Measurements from ENCODE around the gene TATDN2.
"Not testable (repeated sequence)": the region's sequence is repeated elsewhere in the genome, so short reads cannot be mapped to it uniquely, and the experiment has no call there.

Gene TATDN2

DNA sequence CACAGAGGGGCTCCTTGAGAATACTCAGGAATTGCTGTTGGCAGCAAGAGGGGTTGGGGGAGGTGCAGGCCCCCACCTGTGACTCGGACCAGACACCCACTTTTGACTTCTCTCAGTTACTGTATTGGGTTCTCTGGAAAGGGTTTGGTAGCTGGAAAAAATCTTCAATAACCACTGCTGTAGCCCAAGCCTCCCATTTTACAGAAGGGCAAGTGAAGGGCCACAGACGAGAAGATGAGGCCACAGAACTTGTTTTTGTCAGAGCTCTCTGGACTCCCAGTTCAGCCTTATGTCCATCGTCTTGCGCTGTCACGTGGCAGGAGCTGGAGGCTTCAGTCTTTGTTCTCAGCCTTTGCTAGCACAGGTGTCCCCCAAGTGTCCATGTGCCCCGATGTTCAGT is 12.7 kb upstream of the TATDN2 start:
- in situ Hi-C loops (cut with MboI; ENCODE audit: low sequenced_read_pairs) = no loop called here

DNA sequence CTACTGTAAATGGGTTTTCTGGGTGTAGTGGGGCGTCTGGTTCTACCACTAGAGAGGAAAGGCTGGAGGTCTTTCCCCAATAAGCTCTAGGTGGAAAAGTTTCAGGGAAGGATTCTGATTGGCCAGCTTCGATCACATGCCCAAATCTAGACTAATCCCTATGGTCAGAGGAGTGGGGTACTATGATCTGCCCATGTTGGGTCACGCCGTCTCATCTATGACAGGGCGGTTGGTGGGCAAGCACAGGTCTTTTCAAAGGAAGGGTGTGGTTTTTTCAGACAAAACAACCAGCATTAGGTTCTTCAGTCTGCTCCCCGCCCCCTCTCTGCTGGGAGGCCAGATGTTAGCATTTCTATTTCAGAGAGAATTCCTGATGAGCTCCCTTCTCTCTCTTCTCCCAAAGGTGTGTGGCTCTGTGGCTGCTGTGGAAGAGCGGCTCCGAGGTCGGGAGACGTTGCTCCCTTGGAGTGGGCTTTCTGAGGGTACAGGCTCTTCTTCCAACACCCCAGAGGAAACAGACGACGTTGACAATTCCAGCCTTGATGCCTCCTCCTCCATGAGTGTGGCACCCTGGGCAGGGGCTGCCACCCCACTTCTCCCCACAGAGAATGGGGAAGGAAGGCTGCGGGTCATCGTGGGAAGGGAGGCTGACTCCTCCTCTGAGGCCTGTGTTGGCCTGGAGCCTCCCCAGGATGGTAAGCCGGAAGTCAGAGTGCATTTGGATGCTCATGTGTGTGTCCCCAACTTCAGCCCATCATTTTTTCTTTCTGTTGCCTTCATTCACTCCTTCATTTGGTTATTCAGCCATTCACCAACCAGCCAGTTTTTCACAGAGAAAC is 9.7 kb upstream of the TATDN2 start:
- in situ Hi-C loops (cut with MboI; ENCODE audit: low sequenced_read_pairs) = no loop called here

DNA sequence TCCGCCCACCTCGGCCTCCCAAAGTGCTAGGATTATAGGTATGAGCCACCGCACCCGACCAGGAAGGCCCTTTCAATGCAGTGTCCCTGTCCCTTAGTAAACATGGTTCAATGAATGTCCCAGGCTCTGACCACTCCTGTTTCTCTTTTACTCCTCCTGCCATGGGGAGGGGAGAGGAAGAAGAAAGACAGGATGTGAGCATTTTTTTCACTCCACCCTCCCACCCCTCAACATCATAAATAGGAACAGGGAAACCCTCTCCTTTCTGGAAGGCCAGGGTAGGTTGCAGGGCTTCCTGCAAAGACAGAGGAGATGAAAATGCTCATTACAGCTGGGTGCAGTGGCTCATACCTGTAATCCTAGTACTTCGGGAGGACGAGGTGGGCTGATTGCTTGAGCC is 7.5 kb upstream of the TATDN2 start:
- in situ Hi-C loops (cut with MboI; ENCODE audit: low sequenced_read_pairs) = no loop called here

DNA sequence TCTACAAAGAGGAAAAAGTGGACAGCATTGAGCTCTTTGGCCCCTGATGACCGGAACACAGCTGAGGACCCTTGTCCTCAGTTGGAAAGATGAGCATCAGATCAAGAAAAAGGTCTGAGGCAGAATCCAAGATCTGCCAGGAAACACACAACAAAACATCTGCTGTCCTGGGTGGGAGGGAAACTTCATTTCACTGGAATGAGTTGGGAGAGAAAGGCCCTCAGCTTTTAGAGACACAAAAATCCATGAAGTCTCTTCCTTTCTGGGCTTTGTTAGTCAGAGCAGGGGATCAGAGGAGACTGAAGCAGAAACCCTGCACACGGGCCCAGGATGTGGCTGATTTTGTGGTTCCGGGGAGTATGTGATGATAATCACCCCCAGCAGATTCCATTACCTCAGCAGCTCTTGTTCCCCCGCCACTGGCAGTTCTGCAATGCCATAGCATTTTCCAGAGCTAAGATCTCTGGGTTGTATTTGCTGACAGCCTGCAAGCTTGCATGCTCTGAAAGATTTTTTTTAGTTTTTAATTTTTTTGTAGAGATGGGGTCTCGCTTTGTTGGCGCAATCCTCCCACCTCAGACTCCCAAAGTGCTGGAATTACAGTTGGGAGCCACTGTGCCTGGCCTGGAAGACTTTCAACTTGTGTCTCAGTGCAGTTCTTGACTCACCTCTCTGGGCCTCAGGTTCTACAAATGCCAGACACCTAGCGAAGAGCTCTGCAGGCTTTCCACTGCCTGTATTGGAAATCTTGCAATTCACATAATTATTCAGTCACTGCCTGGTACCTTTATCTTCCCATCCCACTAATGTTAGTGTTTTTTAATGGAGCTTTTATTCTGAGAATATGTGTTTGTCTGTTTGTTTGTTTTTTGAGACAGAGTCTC is 5.8 kb upstream of the TATDN2 start:
- in situ Hi-C loops (cut with MboI; ENCODE audit: low sequenced_read_pairs) = no loop called here

DNA sequence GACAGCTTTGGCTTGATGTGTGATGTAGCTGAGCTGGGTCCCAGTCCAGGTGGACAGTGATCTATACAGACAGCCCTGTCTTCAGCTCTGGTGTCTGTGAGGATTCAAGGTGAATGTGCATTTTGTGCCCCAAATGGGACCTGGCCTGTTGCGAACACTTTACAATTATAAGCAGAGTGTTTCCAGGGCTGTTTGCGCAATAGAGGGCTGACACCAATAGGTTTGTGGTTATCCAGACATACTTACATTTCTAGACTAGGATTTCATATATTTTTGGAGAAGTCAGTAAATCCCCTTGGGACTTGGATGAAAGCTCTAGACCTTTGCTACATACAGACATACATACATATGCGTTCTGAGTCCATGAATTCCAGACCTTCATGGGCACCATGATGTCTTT is 4.2 kb upstream of the TATDN2 start:
- in situ Hi-C loops (cut with MboI; ENCODE audit: low sequenced_read_pairs) = no loop called here

DNA sequence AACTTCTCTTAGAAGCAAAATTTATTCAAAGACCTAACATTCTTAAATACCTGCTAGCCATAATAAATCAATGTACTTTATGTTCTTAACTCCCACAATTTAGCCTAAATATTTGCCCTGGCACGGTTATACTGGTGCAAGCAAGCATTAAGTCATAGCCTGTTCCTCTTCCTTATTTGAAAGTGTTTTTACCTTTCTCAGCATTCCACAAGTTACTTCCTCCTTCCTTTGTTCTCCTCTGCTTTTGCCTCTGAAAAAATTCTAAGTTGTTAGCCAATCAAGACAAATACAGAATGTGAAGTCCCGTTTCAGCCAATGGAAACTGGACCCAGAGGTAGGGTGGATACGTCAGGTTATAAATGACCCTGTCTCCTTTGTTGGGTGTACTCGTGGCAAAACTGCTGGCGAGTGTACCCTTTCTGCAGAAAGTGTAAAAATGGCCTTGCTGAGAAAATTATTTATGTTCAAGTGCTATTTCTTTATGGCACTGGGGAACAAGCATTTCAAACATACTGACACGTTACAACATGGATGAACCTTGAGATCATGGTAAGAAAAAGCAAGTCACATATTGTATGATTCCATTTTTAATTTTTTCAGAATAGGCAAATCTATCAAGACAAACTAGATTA is 3.1 kb upstream of the TATDN2 start:
- in situ Hi-C loops (cut with MboI; ENCODE audit: low sequenced_read_pairs) = no loop called here

DNA sequence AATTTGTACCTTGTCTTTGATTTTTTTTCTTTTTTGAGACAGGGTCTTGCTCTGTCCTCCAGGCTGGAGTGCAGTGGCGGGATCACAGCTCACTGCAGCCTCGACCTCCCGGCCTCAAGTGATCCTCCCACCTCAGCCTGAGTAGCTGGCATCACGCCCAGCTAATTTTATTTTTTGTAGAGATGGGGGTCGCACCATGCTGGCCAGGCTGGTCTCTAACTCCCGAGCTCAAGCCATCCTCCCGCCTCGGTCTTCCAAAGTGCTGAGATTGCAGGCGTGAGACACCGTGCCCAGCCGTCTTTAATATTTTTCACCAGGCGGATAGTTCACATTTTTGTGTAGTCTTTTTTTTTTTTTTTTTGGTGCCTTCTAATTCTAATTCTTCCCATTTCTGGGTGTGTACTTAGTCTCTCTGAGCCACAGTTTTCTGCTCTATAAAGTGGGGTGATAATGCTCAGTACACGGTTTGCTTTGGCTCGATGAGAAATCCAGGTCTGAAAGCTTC is 528 bp upstream of the TATDN2 start:
- in situ Hi-C loops (cut with MboI; ENCODE audit: low sequenced_read_pairs) = no loop called here

DNA sequence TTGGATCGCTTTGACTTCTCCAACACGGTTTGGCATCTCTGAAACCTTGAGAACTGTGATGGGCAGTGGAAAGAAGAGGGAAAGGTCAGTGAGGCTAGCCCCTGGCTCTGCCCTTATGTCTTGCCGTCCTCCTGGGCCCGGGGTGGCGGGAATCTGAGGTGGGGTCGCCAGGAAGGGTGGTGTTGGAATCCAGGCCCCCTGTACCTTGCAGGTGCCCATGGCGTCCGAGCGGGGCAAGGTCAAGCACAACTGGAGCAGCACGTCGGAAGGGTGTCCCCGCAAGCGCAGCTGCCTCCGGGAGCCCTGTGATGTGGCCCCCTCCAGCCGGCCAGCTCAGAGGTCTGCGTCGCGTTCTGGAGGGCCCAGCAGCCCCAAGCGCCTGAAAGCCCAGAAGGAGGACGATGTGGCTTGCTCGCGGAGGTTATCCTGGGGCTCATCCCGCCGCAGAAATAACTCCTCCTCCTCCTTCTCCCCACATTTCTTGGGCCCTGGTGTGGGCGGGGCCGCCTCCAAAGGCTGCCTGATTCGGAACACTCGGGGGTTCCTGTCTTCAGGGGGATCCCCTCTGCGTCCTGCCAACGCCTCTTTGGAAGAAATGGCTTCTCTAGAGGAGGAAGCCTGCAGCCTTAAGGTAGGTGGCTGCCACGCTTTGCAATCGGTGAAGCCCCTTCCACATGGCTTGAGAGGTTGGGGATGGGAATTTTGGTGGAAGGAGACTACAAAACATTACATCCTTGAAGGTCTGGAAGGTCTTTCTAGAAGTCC is 907 bp downstream of the TATDN2 start:
- in situ Hi-C loops (cut with MboI; ENCODE audit: low sequenced_read_pairs) = no loop called here

DNA sequence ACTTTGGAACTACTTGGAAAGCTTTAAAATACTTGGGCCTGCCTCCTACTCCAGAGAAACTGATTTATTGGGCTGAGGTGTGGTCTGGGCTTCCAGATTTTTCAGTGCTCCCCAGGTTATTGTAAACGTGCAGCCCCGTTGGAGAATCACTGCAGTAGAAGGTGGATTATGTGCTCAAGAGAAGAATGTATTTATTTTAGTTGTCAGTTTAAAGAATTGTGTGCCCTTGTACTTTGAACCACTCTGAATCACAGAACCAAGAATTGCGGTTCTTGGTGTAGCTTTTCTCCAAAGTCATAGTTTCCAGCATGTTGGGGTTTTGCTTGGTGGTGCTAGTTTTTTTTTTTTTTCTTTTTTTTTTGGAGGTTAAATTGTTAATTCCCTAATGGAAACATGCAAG is 1.6 kb downstream of the TATDN2 start:
- in situ Hi-C loops (cut with MboI; ENCODE audit: low sequenced_read_pairs) = no loop called here

DNA sequence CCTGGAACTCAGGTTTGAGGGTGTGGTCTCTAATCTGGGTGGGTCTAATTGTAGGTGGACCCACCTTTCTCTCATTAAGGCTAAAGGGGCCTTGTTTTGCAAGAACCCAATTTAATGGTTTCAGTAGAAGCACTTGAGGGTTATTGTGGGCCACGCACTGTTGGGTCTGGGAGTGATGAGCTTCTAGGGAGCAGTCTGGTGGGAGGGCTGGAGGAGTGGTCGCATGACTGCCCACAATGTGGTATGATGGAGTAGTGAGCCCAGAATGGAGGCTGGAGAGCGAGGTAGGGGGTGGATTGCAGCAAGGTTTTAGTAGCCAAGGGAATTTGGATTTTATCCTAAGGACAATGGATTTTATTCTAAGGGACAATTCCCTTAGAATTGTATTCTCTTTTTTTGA is 2.7 kb downstream of the TATDN2 start:
- in situ Hi-C loops (cut with MboI; ENCODE audit: low sequenced_read_pairs) = no loop called here

DNA sequence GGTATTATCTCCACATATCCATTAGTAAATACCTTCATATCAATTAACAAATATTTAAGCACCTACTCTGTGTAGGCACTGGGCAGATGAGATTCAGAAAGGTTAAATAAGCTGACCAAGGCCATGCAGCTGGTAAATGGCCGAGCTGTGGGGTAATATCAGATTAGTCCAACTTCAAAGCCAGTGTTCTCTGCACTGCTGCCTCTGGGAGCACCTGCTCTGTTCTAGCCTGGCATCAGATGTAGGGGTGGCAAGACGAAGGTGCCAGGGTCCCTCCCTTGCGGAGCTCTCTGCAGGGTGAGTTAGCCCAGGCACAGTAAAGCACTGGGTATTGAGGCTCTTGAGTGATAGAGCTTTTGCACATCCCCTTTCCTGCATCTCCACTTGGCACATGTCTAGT is 5.5 kb downstream of the TATDN2 start:
- in situ Hi-C loops (cut with MboI; ENCODE audit: low sequenced_read_pairs) = no loop called here

DNA sequence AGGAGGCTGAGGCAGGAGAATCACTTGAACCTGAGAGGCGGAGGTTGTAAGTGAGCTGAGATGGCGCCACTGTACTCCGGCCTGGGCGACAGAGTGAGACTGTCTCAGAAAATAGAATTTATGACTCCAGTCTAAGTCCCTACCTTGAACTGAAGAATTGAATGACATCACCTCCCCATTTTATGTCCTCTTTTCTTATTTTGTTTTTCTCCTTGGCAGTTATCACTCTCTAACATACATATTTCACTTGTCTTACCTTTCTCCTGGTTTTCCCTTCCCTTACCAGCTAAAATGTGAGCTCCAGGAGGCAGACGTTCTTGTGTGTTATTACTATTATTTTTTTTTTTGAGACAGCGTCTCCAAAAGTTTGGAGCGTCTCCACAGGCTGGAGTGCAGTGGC is 7.6 kb downstream of the TATDN2 start:
- in situ Hi-C loops (cut with MboI; ENCODE audit: low sequenced_read_pairs) = no loop called here

DNA sequence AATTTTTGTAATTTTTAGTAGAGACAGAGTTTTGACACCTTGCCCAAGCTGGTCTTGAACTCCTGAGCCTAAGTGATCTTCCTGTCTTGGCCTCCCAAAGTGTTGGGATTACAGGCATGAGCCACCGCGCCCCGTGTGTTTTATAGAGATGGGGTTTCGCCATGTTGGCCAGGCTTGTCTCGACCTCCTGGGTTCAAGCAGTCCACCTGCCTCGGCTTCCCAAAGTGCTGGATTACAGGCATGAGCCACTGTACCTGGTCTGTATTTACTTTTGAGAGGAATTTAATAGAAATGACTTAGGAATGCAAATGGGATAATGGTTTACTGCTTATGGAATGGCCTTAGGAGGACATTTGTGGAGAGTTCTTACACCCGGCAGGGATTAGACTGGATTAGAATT is 10.8 kb downstream of the TATDN2 start:
- in situ Hi-C loops (cut with MboI; ENCODE audit: low sequenced_read_pairs) = no loop called here

DNA sequence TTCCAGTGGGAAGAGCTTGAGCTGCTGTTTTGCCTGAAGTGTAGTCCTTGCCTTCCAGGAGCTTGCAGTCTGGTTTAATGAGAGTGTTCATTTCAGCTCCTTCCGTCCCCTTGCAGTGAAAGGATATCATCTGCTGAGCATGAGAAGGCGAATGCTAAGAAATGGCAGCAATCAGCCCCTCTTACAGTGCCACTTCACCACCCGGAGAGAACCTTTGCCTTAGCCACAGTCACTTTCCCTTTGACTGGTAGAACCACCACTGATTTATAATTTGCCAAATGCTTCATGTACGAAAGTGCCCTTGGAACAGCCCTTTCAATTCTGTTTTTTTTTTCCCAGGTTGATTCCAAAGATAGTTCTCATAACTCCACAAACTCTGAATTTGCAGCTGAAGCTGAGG is 11.5 kb downstream of the TATDN2 start:
- in situ Hi-C loops (cut with MboI; ENCODE audit: low sequenced_read_pairs) = no loop called here

DNA sequence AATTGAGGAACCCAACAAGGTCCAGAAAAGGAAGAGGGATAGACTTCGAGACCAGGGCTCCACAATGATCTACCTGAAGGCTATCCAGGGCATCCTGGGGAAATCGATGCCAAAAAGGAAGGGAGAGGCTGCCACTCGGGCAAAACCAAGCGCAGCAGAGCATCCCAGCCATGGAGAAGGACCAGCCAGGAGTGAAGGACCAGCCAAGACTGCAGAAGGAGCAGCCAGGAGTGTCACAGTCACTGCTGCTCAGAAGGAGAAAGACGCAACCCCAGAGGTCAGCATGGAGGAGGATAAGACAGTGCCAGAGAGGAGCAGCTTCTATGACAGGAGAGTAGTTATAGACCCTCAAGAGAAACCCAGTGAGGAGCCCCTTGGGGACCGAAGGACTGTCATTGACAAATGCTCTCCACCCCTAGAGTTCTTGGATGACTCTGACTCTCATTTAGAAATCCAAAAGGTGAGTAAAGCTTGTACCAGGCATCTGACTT is 12.0 kb downstream of the TATDN2 start:
- in situ Hi-C loops (cut with MboI; ENCODE audit: low sequenced_read_pairs) = no loop called here

DNA sequence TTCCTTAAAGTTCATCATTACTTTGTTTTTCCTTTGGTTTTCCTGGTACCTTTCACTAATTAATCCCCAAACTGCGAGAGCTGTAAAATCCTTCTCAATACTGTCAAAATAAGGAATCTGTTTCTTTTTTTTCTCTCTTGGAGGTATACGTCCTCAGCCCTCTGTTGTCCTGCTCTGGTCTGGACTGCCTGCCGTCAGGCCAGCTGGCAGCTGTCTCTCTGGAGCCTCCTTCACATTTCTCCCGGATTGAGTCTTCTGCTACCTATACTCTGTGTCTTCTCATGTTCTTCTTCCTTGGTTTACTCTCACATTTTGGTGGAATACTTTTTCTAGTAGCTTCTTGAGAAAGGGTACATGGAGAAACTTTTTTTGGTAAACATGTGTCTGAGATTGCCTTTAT is 13.8 kb downstream of the TATDN2 start:
- in situ Hi-C loops (cut with MboI; ENCODE audit: low sequenced_read_pairs) = no loop called here

DNA sequence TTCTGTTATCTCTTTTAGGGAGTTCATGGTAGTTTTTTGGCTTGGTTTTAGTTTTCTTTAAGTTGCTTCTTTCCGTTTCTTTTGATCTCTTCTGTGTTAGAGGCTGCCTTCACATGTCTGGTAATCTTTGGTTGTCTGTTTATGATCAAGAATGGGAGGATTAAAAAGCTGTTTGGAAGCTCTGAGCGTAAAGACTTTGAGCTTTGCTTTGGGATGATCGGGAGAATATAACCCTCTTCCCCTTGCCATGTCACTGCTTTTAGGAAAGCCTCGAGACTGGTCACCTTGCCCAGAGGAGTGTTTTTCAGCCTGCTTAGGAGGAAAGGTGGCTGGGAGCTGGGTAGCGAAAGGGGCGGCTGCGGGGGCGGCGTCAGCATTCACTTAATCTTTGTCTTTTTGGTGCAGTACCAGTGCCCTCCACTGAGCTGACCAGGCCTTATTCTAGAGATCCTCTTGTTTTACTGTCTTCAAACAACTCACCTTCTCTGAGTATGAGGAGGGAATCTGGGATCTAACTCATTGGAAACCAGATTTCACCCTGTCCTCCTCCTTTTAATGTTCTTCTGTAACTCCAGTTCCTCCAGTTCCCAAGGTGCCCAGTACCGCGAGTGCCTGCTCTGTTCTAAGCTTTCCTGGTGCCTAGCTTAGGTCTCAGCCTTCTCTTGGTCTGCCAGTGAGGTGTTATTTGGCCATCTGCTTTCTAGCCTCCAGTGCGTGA is 15.5 kb downstream of the TATDN2 start:
- in situ Hi-C loops (cut with MboI; ENCODE audit: low sequenced_read_pairs) = no loop called here

DNA sequence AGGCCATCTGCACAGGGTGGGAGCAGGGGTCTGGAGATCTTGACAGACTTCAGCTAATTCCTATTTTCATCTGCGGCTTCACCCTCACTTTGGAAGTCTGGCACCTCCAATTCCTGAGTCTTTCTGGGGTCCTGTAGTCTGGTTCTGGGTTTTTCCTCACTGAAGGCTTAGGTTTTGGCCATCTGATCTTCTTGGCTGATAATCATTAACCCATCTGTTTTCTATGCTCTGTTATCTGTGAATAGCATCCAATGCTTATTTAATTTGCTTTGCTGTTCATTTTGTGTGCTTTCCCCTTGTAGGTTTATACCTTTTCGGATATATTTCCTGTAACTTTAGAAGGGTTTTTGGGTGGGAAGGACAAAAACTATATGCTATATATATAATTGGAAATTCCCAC is 17.6 kb downstream of the TATDN2 start:
- in situ Hi-C loops (cut with MboI; ENCODE audit: low sequenced_read_pairs) = no loop called here

DNA sequence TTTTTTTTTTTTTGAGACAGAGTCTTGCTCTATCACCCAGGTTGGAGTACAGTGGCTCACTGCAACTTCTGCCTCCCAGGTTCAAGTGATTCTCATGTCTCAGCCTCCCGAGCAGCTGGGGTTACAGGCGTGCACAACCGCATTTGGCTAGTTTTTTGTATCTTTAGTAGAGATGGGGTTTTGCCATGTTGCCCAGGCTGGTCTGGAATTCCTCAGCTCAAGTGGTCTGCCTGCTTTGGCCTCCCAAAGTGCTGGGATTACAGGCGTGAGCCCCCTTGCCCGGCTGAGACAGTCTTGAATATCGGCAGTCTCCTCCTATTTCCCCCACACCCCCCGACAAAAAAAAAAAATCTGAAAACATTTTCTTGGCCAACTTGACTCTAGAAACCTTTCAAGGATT is 18.7 kb downstream of the TATDN2 start:
- in situ Hi-C loops (cut with MboI; ENCODE audit: low sequenced_read_pairs) = not testable (repeated sequence)

DNA sequence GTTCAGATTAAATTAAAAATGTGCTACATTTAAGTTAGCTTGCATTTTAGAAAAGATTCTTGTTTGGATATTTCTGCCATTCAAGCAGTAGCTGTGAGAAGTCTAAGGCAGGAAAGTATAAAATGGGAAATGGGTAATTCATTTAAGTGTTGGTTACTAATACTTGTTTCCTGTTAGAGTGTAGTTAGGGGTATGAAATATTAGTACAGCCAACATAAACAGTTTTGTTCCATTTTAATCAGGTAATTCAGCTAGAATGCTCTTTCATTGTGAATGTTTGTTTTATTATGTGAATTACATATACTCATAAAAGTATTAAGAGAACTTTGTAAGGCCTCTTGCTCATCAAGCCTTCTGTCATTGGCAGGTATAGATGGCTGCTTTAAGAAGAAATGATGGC is 19.9 kb downstream of the TATDN2 start:
- in situ Hi-C loops (cut with MboI; ENCODE audit: low sequenced_read_pairs) = no loop called here
